ENCODE measurements around the gene SLC24A4.

DNA sequence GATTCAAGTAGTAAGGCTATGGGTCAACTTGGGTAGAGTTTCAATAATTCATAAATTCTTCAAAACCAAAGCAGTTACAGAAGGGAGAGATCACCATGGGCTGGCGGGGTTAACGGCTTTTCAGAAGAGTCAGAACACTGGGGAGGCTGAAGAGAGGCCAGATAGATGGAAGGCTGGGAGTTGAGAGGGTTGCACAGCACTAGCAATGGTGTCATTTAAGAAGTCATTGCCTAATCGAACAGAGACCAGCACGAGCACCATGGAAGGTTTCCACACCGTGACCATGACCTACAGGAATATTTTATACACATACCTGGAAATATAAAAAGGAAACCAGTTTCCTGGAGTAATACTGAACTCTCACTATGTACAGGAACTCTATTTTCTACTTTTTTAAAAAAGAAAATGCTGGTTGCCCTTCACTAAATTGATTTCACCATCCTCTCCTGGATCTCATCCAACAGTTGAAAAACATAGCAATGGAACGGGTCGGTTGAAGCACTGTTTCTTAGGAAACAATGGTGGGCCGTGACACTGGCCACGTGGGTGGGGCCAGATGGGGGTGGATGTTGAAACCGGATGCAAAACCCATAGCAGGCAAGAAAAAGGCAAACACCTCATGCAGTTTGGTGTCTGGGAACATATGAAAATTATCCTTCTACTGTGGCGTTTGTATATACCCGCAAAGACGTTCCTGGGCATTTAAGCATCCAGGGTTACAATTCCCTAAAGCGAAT is 152.7 kb downstream of the SLC24A4 start:
- no peak for TF ChIP-seq EZH2phosphoT487 (conservative IDR thresholded peaks at IDR 0.05; ENCODE audit: low read length)
- TF ChIP-seq, protein P1, sequence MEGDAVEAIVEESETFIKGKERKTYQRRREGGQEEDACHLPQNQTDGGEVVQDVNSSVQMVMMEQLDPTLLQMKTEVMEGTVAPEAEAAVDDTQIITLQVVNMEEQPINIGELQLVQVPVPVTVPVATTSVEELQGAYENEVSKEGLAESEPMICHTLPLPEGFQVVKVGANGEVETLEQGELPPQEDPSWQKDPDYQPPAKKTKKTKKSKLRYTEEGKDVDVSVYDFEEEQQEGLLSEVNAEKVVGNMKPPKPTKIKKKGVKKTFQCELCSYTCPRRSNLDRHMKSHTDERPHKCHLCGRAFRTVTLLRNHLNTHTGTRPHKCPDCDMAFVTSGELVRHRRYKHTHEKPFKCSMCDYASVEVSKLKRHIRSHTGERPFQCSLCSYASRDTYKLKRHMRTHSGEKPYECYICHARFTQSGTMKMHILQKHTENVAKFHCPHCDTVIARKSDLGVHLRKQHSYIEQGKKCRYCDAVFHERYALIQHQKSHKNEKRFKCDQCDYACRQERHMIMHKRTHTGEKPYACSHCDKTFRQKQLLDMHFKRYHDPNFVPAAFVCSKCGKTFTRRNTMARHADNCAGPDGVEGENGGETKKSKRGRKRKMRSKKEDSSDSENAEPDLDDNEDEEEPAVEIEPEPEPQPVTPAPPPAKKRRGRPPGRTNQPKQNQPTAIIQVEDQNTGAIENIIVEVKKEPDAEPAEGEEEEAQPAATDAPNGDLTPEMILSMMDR (IDR thresholded peaks at IDR 0.05; ENCODE audit: insufficient read depth, low read length, poor library complexity, severe bottlenecking) = no peak
